Stimulated activated CD8-positive, alpha-beta memory T cell treated with anti-CD3 and anti-CD28 coated beads, Interleukin-4, amount 100 ng/mL, for 24 hours (primary cell): ENCODE measurements around the gene PTPN4.
A peak's percentile ranks its signal among the peaks of the same experiment; 100 is the strongest.

Source experiments
- DNase-seq: peaks from one replicate; pipeline ENCODE4 v3.0.0-alpha.2; 2020; ENCODE audit warnings: low read depth

The PTPN4 gene

GRCh38 chr2:119734047-119734446 is 25.7 kb upstream of the PTPN4 start:
- DNase-seq: no peak

GRCh38 chr2:119735565-119735964 is 24.2 kb upstream of the PTPN4 start:
- no peak for DNase-seq

DNA sequence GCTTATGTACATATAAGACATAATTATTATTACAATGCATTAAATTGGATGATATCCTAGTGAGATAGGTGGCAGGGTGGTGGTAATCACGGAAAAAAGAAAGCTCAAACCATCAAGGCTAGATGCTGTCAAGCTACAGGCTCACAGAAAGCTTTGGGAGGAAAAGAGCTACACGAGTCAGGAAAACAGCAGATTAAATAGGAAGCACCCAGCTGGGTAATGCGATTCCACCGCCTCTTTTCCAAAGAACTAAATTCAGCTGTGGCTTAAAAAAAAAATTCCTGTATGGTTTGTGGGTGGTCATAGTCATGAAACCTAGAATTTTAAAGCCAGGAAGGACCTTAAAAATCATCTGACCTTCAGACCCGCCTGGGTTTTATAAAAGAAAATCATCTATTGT is 23.7 kb upstream of the PTPN4 start:
- DNase-seq: no peak

DNA sequence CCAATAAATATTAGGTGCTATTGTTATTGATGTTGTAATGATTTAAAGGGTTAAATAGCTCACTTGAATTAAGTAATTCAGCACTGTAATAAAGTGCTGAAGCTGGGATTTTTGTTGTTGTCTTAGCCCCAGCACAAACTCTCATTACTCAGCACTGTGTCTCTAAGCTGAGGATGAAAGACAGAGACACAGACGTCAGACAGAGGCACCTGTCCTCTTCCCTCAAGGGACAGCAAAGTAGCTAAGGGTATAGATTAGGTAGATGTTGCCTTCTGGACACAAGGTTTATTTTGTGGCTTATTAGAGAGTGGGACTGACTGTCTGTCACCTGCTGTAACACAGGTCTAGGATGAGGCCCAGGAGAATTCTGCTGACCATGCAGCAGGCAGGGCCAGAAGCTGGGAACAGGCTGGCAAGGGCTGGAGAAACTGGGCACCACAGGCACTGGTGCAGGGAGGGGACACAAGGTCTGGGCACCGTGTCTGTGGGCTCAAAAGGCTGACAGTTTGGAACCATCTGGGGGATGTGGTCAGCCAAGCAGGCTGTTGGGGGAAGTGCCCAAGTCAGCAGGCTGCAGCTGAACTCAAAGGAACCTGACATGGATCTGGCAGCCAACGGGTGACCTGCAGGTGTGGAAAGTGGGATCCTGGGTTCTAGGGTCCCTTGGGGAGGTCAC is 20.0 kb upstream of the PTPN4 start:
- DNase-seq: no peak

DNA sequence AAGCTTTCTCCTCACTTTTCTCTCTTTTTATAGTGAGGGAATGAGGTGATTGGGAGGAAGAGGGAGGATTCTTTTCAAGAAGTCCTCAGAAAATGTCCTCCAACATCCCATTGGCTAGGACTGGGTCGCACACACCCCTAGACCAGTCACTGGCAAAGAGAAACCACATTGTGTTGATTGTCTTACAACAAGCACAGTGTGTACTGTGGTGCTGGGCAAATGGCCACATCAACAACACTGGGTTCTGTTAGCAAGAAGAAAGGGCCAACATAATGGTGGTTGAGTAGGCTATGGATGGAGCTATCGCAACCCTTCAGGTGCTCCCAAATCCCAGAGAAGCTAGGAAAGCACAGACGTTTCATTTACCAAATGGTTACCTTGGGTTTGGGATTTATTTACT is 18.7 kb upstream of the PTPN4 start:
- DNase-seq: no peak

- no peak for DNase-seq
Measured at GRCh38 chr2:119741868-119742267, 17.9 kb upstream of the PTPN4 start.

GRCh38 chr2:119744335-119744939 is 15.3 kb upstream of the PTPN4 start:
- no peak for DNase-seq

DNA sequence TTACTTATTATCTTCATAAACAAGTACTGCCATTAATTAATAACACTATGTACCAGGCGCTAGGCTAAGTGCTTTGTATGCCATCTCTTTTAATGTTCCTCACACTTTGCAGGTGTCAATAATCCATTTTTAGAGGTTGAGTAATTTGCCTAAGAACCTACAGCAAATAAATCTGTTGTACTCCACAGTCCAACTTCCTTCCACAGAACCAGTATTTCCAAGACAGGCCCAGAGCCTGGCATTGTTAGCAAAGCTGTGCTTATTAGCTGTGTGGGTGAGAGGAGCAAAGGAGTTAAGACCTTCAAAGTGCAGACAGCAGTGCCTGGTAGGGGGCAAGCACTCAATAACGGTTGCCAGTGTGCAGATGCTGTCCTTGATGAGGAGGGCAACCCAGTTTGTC is 14.2 kb upstream of the PTPN4 start:
- no peak for DNase-seq

GRCh38 chr2:119746836-119747686 is 12.7 kb upstream of the PTPN4 start:
- no peak for DNase-seq

- DNase-seq: no peak
Measured at GRCh38 chr2:119748135-119748534, 11.6 kb upstream of the PTPN4 start.

DNA sequence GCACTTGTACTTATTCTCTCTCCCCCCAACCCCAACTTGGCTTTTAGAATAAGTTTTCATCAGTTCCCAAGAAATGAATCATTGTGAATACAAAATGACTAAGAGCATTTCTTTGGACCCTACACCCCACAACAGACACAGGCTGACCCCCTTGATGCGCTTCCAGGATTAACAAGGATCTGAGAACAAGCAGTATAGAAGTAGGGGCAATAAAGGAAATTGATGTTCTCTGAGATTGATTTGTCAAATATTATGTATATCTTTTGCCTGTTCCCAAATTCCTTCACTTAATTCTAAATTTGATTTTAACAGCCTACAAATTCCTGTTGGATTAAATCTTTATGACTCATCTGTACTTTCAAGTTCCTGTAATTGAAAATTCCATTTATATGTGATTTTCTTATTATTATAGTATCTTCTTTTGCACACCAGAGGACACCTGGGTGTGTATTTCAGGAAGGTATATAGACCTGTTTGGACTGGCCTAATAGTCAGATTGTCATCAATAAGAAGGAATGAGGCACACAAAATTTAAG is 10.2 kb upstream of the PTPN4 start:
- DNase-seq: no peak

- no peak for DNase-seq
Measured at GRCh38 chr2:119751706-119752105, 8.0 kb upstream of the PTPN4 start.

GRCh38 chr2:119753041-119753929 is 6.4 kb upstream of the PTPN4 start:
- no peak for DNase-seq

DNA sequence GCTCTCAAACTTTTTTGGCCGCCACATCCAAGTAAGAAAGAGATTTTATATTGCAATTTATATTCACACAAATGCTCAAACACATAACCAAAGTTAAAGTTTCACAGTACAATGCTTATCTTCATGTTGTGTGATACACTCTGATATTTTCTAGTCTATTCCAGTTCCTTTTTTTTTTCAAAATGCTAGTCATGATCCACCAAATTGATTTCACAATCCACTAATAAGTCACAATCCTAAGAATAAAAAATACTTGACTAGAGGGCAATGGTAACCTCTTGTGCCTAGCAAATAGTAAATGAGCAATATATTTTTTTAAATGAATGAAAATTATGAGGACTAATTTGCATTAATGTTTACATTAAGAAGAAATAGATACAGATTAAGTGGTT is 5.8 kb upstream of the PTPN4 start:
- DNase-seq: no peak

- DNase-seq: no peak
Measured at GRCh38 chr2:119755906-119756305, 3.8 kb upstream of the PTPN4 start.

- DNase-seq: peak; percentile 19
Measured at GRCh38 chr2:119756837-119757236, 2.9 kb upstream of the PTPN4 start.

- DNase-seq: no peak
Measured at GRCh38 chr2:119758881-119759450, 756 bp upstream of the PTPN4 start.

GRCh38 chr2:119760237-119760955 is 674 bp downstream of the PTPN4 start:
- peak; percentile 16 for DNase-seq

GRCh38 chr2:119760956-119761275 is 1.2 kb downstream of the PTPN4 start:
- no peak for DNase-seq

- no peak for DNase-seq
Measured at GRCh38 chr2:119764832-119765231, 5.1 kb downstream of the PTPN4 start.

DNA sequence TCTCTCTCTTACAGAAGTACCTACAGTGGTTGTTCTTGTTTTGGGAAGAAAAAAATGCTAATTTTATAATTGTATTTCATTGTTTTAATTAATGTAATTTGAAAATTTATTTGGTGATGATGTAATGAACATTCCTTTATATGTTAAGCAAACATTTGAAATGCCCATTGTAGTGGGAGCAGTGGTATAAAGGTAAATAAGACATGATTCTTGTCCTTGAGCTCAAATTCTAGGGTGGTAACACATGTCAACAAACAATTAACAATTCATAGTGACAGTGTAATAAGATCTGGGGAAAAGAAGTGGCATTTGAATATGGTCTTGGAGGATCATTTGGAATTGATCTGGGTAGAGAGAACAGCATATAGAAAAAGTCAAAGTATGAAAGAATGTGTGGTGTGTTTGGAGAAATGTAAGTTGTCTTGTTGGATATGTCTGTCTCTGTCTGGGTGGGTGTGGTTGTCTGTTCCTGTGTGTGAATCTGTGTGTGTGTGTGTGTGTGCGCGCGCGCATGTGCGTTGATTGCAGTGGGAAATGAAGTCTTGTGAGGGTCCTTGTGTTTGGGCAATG is 5.8 kb downstream of the PTPN4 start:
- DNase-seq: no peak
